Measurements from ENCODE around the gene ENTHD1.

Gene ENTHD1

GRCh38 chr22:39819429-39819828 lies 74.1 kb downstream of the ENTHD1 start:
- no peak for TF ChIP-seq CTCF (conservative IDR thresholded peaks at IDR 0.05; ENCODE audit: low read depth, low read length)
- Histone ChIP-seq H3K4me1 (ENCODE audit: low read depth, poor library complexity, severe bottlenecking) (no peaks in the 10 kb centered on the region), H3K27me3 (ENCODE audit: insufficient read depth, low read depth) (no peaks in the 10 kb centered on the region), H2AFZ (ENCODE audit: low read depth) (no peak overlapping the region), H3K4me2 (no peak overlapping the region), H3K79me2 (ENCODE audit: insufficient read depth, low read depth) (no peaks in the 10 kb centered on the region), H3K27ac (no peak overlapping the region), H3K36me3 (ENCODE audit: insufficient read depth) (no peaks in the 10 kb centered on the region), H3K9ac (no peak overlapping the region), H4K20me1 (ENCODE audit: insufficient read depth) (no peaks in the 10 kb centered on the region), H3K4me3 (IDR thresholded peaks at IDR 0.05; ENCODE audit: insufficient read depth, low read depth, low read length) (no peak overlapping the region)

- Histone ChIP-seq H3K79me2 (ENCODE audit: insufficient read depth, low read depth) (no peaks in the 10 kb centered on the region), H3K27ac (no peak overlapping the region), H3K9ac (no peak overlapping the region), H3K4me3 (IDR thresholded peaks at IDR 0.05; ENCODE audit: insufficient read depth, low read depth, low read length) (no peak overlapping the region), H3K4me1 (ENCODE audit: low read depth, poor library complexity, severe bottlenecking) (no peaks in the 10 kb centered on the region), H3K27me3 (ENCODE audit: insufficient read depth, low read depth) (no peaks in the 10 kb centered on the region), H4K20me1 (ENCODE audit: insufficient read depth) (no peaks in the 10 kb centered on the region), H2AFZ (ENCODE audit: low read depth) (no peak overlapping the region), H3K4me2 (no peak overlapping the region), H3K36me3 (ENCODE audit: insufficient read depth) (no peaks in the 10 kb centered on the region)
- TF ChIP-seq CTCF (conservative IDR thresholded peaks at IDR 0.05; ENCODE audit: low read depth, low read length), result no peak
These were observed 75.5 kb downstream of the ENTHD1 start for GRCh38 chr22:39818094-39818493.

- Histone ChIP-seq H3K36me3 (ENCODE audit: insufficient read depth) (no peaks in the 10 kb centered on the region), H3K27ac (no peak overlapping the region), H4K20me1 (ENCODE audit: insufficient read depth) (no peaks in the 10 kb centered on the region), H3K4me2 (no peak overlapping the region), H2AFZ (ENCODE audit: low read depth) (no peak overlapping the region), H3K4me3 (IDR thresholded peaks at IDR 0.05; ENCODE audit: insufficient read depth, low read depth, low read length) (no peak overlapping the region), H3K27me3 (ENCODE audit: insufficient read depth, low read depth) (no peaks in the 10 kb centered on the region), H3K9ac (no peak overlapping the region), H3K4me1 (ENCODE audit: low read depth, poor library complexity, severe bottlenecking) (no peaks in the 10 kb centered on the region), H3K79me2 (ENCODE audit: insufficient read depth, low read depth) (no peaks in the 10 kb centered on the region)
- no peak for TF ChIP-seq CTCF (conservative IDR thresholded peaks at IDR 0.05; ENCODE audit: low read depth, low read length)
These were observed 77.6 kb downstream of the ENTHD1 start for GRCh38 chr22:39815932-39816331.

- Histone ChIP-seq H3K27me3 (ENCODE audit: insufficient read depth, low read depth) (no peaks in the 10 kb centered on the region), H2AFZ (ENCODE audit: low read depth) (no peak overlapping the region), H4K20me1 (ENCODE audit: insufficient read depth) (no peaks in the 10 kb centered on the region), H3K36me3 (ENCODE audit: insufficient read depth) (no peaks in the 10 kb centered on the region), H3K79me2 (ENCODE audit: insufficient read depth, low read depth) (no peaks in the 10 kb centered on the region), H3K9ac (no peak overlapping the region), H3K4me1 (ENCODE audit: low read depth, poor library complexity, severe bottlenecking) (no peaks in the 10 kb centered on the region), H3K27ac (no peak overlapping the region), H3K4me2 (no peak overlapping the region), H3K4me3 (IDR thresholded peaks at IDR 0.05; ENCODE audit: insufficient read depth, low read depth, low read length) (no peak overlapping the region)
- no peak for TF ChIP-seq CTCF (conservative IDR thresholded peaks at IDR 0.05; ENCODE audit: low read depth, low read length)
These were observed 78.7 kb downstream of the ENTHD1 start for GRCh38 chr22:39814899-39815298.
